ENCODE measurements around the gene ABCA13.

GRCh38 chr7:48414011-48414732, 242.9 kb downstream of the ABCA13 start:
- no peak for TF ChIP-seq CTCF (IDR thresholded peaks at IDR 0.05; ENCODE audit: insufficient read depth, low read depth, low read length)
- no peak for TF ChIP-seq EZH2 (IDR thresholded peaks at IDR 0.05; ENCODE audit: insufficient read depth, low read length)
